NCI-H2227 (cell line): ENCODE data around the gene CHCHD10.

Experiments
- DNase-seq: peaks from one replicate; lab custom pipeline; 2025; ENCODE audit not compliant: unreplicated experiment; lab: John Stamatoyannopoulos, UW

CHCHD10 gene

DNA sequence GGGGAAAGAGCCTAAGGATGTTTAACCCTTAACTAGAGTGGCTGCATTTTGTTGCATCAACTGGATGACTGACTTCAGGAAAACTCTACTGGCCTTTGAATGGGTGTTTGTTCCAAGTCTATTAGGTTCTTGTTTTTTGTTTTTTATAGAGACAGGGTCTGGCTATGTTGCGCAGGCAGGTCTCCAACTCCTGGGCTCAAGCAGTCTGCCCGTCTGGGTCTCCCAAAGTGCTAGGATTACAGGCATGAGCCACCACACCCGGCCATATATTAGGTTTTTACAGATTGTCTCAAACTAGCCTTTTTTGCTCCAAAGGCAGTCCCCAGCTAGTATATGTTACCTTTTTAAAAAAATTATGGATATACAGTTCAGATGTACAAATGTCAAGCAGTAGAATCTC lies 20.1 kb upstream of the CHCHD10 start:
- DNase-seq = no peak

GRCh38 chr22:23787600-23787896 lies 19.8 kb upstream of the CHCHD10 start:
- no peak for DNase-seq

GRCh38 chr22:23786752-23787599 lies 19.2 kb upstream of the CHCHD10 start, which contains the start of gene SMARCB1:
TSS of gene SMARCB1 (plus strand) at chr22:23786966. CDS start at chr22:23787170, 204 bp downstream.
- DNase-seq = peak; percentile 91

DNA sequence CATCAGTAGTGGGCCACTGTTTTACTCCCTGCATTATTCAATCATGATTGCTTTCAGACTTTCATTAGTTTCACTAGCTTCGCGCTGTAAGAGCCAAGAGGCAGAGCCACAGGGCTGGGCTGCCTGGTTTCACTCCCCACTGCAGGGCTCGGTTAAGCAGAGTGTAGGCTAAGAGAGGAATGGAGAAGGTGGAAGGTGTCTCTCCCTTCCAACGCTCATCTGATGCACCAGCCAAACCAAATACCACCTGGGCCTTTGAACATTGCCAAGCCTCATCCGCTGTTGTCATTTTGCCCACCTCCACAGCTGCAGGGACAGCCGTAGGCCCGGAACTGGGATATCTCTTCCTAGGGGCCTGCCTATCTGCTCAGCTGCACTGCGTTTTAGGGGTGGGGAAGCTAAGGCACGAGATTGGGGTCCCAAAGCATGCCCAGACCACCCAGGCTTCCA lies 18.5 kb upstream of the CHCHD10 start:
- no peak for DNase-seq

DNA sequence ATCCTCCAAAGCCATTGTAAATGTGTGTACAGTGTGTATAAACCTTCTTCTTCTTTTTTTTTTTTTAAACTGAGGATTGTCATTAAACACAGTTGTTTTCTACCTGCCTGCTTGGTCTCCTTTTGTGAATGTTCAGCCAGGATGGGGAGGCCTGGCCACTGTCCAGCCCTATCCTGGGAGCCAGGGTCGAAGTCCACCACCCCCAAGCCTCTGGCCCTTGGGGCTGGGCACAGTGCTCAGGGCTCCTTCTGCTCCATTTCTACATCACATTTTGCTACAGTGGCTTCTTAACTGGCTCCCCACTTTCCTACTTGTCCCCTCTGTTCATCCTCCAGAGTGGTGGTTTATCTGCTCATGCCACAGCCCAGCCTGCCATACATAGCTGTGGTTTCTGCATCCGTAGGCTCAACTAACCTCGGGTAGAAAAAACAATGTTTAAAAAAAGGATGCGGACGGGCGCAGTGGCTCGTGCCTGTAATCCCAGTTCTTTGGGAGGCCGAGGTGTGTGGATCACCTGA lies 16.5 kb upstream of the CHCHD10 start:
- no peak for DNase-seq

DNA sequence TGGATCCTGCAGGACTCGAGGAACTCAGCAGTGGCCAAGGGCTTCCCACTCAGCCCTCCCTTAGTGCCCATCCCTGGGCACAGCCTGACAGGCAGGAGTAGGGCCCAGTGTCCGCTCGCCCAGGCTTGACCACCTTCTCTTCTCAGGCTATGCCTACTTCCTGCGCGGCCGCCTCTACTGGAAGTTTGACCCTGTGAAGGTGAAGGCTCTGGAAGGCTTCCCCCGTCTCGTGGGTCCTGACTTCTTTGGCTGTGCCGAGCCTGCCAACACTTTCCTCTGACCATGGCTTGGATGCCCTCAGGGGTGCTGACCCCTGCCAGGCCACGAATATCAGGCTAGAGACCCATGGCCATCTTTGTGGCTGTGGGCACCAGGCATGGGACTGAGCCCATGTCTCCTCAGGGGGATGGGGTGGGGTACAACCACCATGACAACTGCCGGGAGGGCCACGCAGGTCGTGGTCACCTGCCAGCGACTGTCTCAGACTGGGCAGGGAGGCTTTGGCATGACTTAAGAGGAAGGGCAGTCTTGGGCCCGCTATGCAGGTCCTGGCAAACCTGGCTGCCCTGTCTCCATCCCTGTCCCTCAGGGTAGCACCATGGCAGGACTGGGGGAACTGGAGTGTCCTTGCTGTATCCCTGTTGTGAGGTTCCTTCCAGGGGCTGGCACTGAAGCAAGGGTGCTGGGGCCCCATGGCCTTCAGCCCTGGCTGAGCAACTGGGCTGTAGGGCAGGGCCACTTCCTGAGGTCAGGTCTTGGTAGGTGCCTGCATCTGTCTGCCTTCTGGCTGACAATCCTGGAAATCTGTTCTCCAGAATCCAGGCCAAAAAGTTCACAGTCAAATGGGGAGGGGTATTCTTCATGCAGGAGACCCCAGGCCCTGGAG lies 15.7 kb upstream of the CHCHD10 start:
- no peak for DNase-seq

GRCh38 chr22:23782703-23783102 lies 14.9 kb upstream of the CHCHD10 start:
- no peak for DNase-seq

- no peak for DNase-seq
These were observed 14.5 kb upstream of the CHCHD10 start for GRCh38 chr22:23782252-23782651.

GRCh38 chr22:23781511-23782183 lies 13.9 kb upstream of the CHCHD10 start:
- no peak for DNase-seq

DNA sequence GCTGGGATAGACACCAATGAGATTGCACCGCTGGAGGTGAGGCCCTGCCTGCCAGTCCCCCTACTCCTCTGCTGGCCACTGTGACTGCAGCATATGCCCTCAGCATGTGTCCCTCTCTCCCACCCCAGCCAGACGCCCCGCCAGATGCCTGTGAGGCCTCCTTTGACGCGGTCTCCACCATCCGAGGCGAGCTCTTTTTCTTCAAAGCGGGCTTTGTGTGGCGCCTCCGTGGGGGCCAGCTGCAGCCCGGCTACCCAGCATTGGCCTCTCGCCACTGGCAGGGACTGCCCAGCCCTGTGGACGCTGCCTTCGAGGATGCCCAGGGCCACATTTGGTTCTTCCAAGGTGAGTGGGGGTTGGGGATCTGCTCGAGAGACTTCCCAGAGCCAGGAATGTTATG lies 13.3 kb upstream of the CHCHD10 start:
- no peak for DNase-seq

DNA sequence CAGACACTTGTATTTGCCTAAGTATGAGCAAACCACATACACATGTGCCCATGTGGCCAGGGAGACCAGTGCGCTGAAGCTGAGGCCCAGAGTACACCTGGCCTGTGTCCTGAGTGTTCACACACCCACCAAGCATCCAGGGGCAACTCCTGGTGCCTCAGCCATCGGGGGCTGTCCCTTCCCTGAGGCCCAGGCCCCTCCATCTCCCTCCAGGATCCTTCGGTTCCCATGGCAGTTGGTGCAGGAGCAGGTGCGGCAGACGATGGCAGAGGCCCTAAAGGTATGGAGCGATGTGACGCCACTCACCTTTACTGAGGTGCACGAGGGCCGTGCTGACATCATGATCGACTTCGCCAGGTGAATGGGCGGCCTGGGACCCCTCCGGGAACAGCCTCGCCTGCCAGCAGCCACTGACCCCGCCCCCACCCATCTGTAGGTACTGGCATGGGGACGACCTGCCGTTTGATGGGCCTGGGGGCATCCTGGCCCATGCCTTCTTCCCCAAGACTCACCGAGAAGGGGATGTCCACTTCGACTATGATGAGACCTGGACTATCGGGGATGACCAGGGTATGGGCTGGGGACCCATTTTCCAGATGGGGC lies 12.5 kb upstream of the CHCHD10 start:
- DNase-seq = no peak

- no peak for DNase-seq
These were observed 12.0 kb upstream of the CHCHD10 start for GRCh38 chr22:23779731-23780130.

GRCh38 chr22:23779083-23779482 lies 11.3 kb upstream of the CHCHD10 start:
- no peak for DNase-seq

DNA sequence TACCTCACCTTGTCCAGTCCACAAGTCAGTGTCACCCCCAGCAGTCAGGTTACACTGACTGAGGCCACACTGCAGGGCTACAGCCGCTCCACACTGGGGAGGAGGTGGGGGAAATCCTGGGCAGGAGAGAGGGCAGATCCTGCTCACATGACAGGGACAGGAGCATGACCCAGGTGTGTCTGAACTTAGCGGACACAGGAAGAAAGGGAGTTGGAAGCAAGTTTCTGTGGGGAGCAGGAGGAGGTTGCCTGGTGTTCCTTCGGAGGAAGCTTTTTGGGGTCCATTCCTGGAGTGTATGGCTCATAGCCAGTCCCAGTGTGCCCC lies 10.8 kb upstream of the CHCHD10 start:
- no peak for DNase-seq

DNA sequence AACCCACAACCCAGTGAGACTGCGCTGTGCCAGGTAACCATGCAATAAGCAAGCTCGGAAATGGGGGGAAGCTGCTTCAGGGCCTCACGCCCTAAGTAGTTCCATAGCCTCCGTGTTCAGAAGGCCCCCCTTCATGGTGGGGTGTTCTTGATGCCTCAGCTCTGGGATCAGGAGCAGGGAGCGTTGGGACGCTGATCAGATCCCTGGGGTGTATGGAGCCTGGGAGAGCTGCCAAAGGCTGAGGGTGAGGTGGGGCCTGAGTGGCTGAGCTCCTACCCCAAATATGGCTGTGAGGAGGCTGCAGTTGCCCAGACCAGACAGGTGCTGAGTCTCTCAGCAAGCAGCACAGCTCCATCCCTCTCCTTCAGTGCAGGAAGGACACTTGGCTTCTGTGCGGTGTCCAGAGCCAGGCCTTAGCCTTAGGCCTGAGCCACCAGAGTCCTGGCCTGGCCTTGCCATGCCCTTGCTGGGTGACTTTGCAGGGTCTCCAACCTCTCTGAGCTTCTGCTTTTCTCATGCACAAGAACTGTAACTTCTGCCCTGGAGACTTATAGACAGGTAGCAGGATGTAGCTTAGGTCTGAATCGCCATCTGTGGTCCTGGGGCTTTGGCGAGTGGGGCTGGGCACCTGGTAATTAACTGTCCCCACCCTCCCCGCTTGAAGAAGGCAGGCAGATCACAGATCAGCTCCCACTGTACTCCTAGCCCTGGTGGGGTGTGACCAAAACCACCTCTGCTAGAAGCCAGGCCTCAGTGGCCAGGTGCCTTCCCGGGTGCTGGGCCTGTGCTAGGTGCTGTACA lies 10.2 kb upstream of the CHCHD10 start:
- no peak for DNase-seq

DNA sequence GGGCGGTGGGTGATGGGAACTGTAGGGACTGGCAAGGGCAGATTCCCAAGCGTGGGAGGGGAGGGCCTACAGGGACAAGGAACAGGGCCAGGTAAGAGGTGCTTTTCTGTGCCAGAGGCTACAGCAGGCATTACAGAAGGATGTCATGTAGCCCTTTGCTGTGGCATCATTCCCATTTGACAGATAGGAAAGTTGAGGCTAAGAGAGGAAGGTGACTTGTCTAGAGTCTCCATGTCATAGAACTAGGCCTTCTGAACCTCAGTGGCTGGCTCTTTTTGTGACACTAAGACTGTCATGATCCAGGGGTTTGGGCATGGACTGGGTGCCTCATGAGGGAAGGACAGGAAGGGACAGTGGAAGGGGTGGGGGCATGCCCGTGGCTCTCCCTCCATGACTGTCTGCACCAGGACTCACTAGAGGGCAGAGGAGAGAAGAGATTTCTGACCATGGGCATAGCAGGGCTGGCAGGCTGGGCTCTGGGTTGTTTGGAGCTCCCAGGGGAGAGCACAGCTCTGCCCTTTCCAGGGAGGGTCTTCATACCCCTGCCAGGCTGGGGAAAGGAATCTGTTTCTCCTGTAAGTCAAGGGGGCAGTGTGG lies 8.1 kb upstream of the CHCHD10 start:
- no peak for DNase-seq

- DNase-seq = no peak
These were observed 7.2 kb upstream of the CHCHD10 start for GRCh38 chr22:23774922-23775436.

DNA sequence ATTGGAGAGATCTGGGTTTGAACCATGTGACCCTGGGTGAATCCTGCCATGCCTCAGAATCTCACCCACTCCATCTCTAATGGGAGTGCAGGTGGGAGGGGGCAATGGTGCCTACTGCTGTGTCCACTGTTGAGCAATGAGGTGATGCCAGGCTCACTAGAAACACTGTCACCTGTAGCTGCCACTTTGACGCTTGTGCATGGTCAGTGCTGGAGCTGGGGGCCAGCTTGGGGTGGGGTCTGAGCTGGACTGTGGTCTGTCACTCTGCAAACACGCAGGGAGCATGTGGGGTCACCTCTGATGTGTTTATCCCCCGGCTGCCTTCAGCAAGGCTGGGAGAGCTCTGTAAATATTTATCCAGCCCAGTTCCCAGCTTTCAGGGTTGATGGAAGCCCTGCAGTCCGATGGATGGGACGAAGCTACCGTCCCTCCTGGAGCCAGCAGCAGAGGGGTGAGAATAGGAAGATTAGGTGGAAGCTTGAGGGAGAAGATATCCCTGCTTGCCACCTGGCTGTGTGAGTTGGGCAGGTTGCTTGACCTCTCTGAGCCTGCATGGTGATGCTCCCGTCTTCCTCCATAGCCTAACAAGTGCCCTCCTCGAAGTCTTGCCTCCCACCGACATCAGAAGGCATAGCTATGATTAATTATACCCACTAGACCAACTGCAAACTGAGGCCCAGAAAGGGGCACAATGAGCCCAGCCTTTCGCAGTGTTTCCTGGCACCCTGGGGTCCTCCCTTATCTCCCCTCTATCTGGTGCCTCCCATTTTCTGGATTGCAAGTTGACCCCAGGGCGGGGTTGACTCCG lies 6.5 kb upstream of the CHCHD10 start:
- no peak for DNase-seq
